Upper lobe of right lung (tissue), 1 donor: Measurements from ENCODE around the gene DNAJC27. TPM values are rescaled to one million over a fixed set of nuclear protein-coding genes. Genes with fewer than 3 reads are reported as not detected.

Source experiments
- ATAC-seq: fragments of 200-7000 bp; cut with Tn5 transposase; one replicate; pipeline ENCODE4 v1.9.1; 2020; ENCODE audit warnings: mild to moderate bottlenecking, moderate library complexity
- DNase-seq: peaks from one replicate; pipeline ENCODE4 v3.0.0-alpha.2; 2020
- H3K27ac ChIP-seq: fragments of 200-600 bp; one replicate; pipeline ENCODE4 v1.8.0; 2022
- H3K27me3 ChIP-seq: fragments of 200-600 bp; one replicate; pipeline ENCODE4 v1.8.0; 2022; ENCODE audit warnings: mild to moderate bottlenecking
- H3K36me3 ChIP-seq: fragments of 200-600 bp; one replicate; pipeline ENCODE4 v1.8.0; 2022
- H3K4me1 ChIP-seq: fragments of 200-600 bp; one replicate; pipeline ENCODE4 v1.8.0; 2022
- H3K4me3 ChIP-seq: fragments of 200-600 bp; one replicate; pipeline ENCODE4 v1.8.0; 2022; ENCODE audit warnings: mild to moderate bottlenecking
- H3K9me3 ChIP-seq: fragments of 200-600 bp; one replicate; pipeline ENCODE4 v1.8.0; 2022
- intact Hi-C: fragments of 100-400 bp; cut with DNase I; formaldehyde crosslinking; loops from one replicate; pipeline ENCODE4 v1.11.0; 2022
- total RNA-seq: library from RNA; stranded (reverse); fragmentation: NEBNext Ultra II Directional; extraction: Animal tissue kit (Norgen Biotek cat#: 25700); gene quantifications from one replicate; pipeline ENCODE4 v1.2.1, GENCODE V29; 2021
- TF ChIP-seq, protein P1 (sequence below): fragments of 200-600 bp; IDR thresholded peaks from one replicate; pipeline ENCODE4 v1.8.0; 2022; ENCODE audit warnings: antibody characterized with exemption
- donor health status: DM: no; HTN: yes; CAD: no; lungs with severe emphysema.

The DNAJC27 gene
- total RNA-seq, 1 donor from 2014 or later, result 7.5 TPM

GRCh38 chr2:24986372-24986771 lies 14.6 kb upstream of the DNAJC27 start:
- DNase-seq, result no peak
- H3K4me1 ChIP-seq, result no peaks in the 10 kb centered on the region
- TF ChIP-seq, protein P1, sequence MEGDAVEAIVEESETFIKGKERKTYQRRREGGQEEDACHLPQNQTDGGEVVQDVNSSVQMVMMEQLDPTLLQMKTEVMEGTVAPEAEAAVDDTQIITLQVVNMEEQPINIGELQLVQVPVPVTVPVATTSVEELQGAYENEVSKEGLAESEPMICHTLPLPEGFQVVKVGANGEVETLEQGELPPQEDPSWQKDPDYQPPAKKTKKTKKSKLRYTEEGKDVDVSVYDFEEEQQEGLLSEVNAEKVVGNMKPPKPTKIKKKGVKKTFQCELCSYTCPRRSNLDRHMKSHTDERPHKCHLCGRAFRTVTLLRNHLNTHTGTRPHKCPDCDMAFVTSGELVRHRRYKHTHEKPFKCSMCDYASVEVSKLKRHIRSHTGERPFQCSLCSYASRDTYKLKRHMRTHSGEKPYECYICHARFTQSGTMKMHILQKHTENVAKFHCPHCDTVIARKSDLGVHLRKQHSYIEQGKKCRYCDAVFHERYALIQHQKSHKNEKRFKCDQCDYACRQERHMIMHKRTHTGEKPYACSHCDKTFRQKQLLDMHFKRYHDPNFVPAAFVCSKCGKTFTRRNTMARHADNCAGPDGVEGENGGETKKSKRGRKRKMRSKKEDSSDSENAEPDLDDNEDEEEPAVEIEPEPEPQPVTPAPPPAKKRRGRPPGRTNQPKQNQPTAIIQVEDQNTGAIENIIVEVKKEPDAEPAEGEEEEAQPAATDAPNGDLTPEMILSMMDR, result no peak
- H3K4me3 ChIP-seq, result no peak overlapping the region
- H3K27me3 ChIP-seq, result no peaks in the 10 kb centered on the region
- no peak for ATAC-seq
- intact Hi-C loops, result no loop called here
- no peaks in the 10 kb centered on the region for H3K9me3 ChIP-seq
- H3K27ac ChIP-seq, result no peak overlapping the region
- H3K36me3 ChIP-seq, result no peaks in the 10 kb centered on the region

- Histone ChIP-seq H3K4me1 (no peaks in the 10 kb centered on the region), H3K27me3 (no peaks in the 10 kb centered on the region), H3K27ac (no peak overlapping the region), H3K4me3 (no peak overlapping the region), H3K36me3 (no peaks in the 10 kb centered on the region), H3K9me3 (no peaks in the 10 kb centered on the region)
- no peak for DNase-seq
- TF ChIP-seq, protein P1, result no peak
- no peak for ATAC-seq
- intact Hi-C loops, result no loop called here
These were observed 13.8 kb upstream of the DNAJC27 start for GRCh38 chr2:24985511-24985910.

- Histone ChIP-seq H3K36me3 (no peaks in the 10 kb centered on the region), H3K4me1 (no peaks in the 10 kb centered on the region), H3K4me3 (no peak overlapping the region), H3K27me3 (no peaks in the 10 kb centered on the region), H3K9me3 (no peaks in the 10 kb centered on the region), H3K27ac (no peak overlapping the region)
- TF ChIP-seq, protein P1, result no peak
- DNase-seq (no peak), ATAC-seq (no peak)
- intact Hi-C loops, result no loop called here
These were observed 13.2 kb upstream of the DNAJC27 start for GRCh38 chr2:24984912-24985311.

- no peaks in the 10 kb centered on the region for H3K4me1 ChIP-seq
- no peak overlapping the region for H3K27ac ChIP-seq
- no peaks in the 10 kb centered on the region for H3K27me3 ChIP-seq
- DNase-seq (no peak), ATAC-seq (no peak)
- H3K4me3 ChIP-seq, result no peak overlapping the region
- intact Hi-C loops, result no loop called here
- no peaks in the 10 kb centered on the region for H3K36me3 ChIP-seq
- no peaks in the 10 kb centered on the region for H3K9me3 ChIP-seq
- TF ChIP-seq, protein P1, result no peak
These were observed 9.8 kb upstream of the DNAJC27 start for GRCh38 chr2:24981411-24982136.

GRCh38 chr2:24978661-24979060 lies 6.9 kb upstream of the DNAJC27 start:
- ATAC-seq, result no peak
- intact Hi-C loops, result loop anchor here (5.0 kb wide), 1 partner anchor 149 kb away; no protein-coding TSS in a partner anchor
- no peak for DNase-seq
- H3K9me3 ChIP-seq, result no peaks in the 10 kb centered on the region
- no peak overlapping the region for H3K4me3 ChIP-seq
- no peak overlapping the region for H3K27ac ChIP-seq
- TF ChIP-seq, protein P1, result no peak
- H3K36me3 ChIP-seq, result no peaks in the 10 kb centered on the region
- H3K27me3 ChIP-seq, result no peaks in the 10 kb centered on the region
- no peaks in the 10 kb centered on the region for H3K4me1 ChIP-seq
